OCI-LY1 (cell line): ENCODE measurements around the gene C19orf25.

ENCODE experiments used
- H2AFZ ChIP-seq: fragments of 200-600 bp; sonication (generic), shearing (Covaris generic); 2 replicates; pipeline ENCODE4 v1.6.0; 2014; ENCODE audit warnings: antibody characterized with exemption, mild to moderate bottlenecking, low read length
- H3F3A ChIP-seq: fragments of 200-600 bp; sonication (generic), shearing (Covaris generic); 2 replicates; pipeline ENCODE4 v1.6.0; 2014; ENCODE audit warnings: mild to moderate bottlenecking, antibody characterized with exemption, low read length, moderate library complexity; ENCODE audit not compliant: insufficient read depth
- H3K27ac ChIP-seq: fragments of 200-600 bp; sonication (generic); 2 replicates; pipeline ENCODE4 v1.5.1; 2014; ENCODE audit warnings: low read length, mixed run types, mild to moderate bottlenecking, low read depth; ENCODE audit not compliant: poor library complexity, severe bottlenecking
- H3K27me3 ChIP-seq: fragments of 200-600 bp; sonication (generic); 2 replicates; pipeline ENCODE4 v1.6.0; 2014; ENCODE audit warnings: antibody characterized with exemption, mild to moderate bottlenecking, low read length, moderate library complexity; ENCODE audit not compliant: insufficient read depth
- H3K36me3 ChIP-seq: fragments of 200-600 bp; sonication (generic); 2 replicates; pipeline ENCODE4 v1.6.1; 2014; ENCODE audit warnings: mild to moderate bottlenecking, antibody characterized with exemption, low read length, moderate library complexity, mixed read lengths; ENCODE audit not compliant: insufficient read depth
- H3K4me1 ChIP-seq: fragments of 200-600 bp; sonication (generic); 2 replicates; pipeline ENCODE4 v1.5.1; 2014; ENCODE audit warnings: mild to moderate bottlenecking, low read length, moderate library complexity; ENCODE audit not compliant: insufficient read depth, severe bottlenecking
- H3K4me2 ChIP-seq: fragments of 200-600 bp; sonication (generic), shearing (Covaris generic); 2 replicates; pipeline ENCODE4 v1.6.1; 2014; ENCODE audit warnings: low read length
- H3K4me3 ChIP-seq: fragments of 200-600 bp; sonication (generic); 2 replicates; pipeline ENCODE4 v1.5.1; 2014; ENCODE audit warnings: low read length, low read depth, mild to moderate bottlenecking, mixed read lengths; ENCODE audit not compliant: poor library complexity, severe bottlenecking
- H3K79me2 ChIP-seq: fragments of 200-600 bp; shearing (Covaris generic); 2 replicates; pipeline ENCODE4 v1.6.1; 2016; ENCODE audit warnings: mixed run types, low read length, mixed read lengths; ENCODE audit not compliant: insufficient read depth
- H3K9ac ChIP-seq: fragments of 200-600 bp; sonication (generic), shearing (Covaris generic); 2 replicates; pipeline ENCODE4 v1.6.1; 2014; ENCODE audit warnings: mild to moderate bottlenecking, low read length, mixed read lengths
- H3K9me2 ChIP-seq: fragments of 200-600 bp; sonication (generic), shearing (Covaris generic); 2 replicates; pipeline ENCODE4 v1.6.1; 2014; ENCODE audit warnings: low read depth, mild to moderate bottlenecking, low read length, mixed read lengths
- H3K9me3 ChIP-seq: fragments of 200-600 bp; shearing (Covaris generic); 2 replicates; pipeline ENCODE4 v1.6.1; 2014; ENCODE audit warnings: low read length, mixed read lengths
- H4K20me1 ChIP-seq: fragments of 200-600 bp; sonication (generic), shearing (Covaris generic); 2 replicates; pipeline ENCODE4 v1.6.0; 2016; ENCODE audit warnings: mild to moderate bottlenecking, low read length; ENCODE audit not compliant: insufficient read depth
- CTCF ChIP-seq: fragments of 200-600 bp; sonication (generic), shearing (Covaris generic); IDR thresholded peaks from 2 replicates; pipeline ENCODE4 v1.5.1; 2017; ENCODE audit warnings: mild to moderate bottlenecking, antibody characterized with exemption, low read length, moderate library complexity, mixed read lengths
- EZH2 ChIP-seq: fragments of 200-600 bp; sonication (generic), shearing (Covaris generic); IDR thresholded peaks from 2 replicates; pipeline ENCODE4 v1.8.0; 2017; ENCODE audit warnings: borderline replicate concordance, mixed run types, mild to moderate bottlenecking, antibody characterized with exemption, low read length, moderate library complexity, mixed read lengths

The C19orf25 gene

DNA sequence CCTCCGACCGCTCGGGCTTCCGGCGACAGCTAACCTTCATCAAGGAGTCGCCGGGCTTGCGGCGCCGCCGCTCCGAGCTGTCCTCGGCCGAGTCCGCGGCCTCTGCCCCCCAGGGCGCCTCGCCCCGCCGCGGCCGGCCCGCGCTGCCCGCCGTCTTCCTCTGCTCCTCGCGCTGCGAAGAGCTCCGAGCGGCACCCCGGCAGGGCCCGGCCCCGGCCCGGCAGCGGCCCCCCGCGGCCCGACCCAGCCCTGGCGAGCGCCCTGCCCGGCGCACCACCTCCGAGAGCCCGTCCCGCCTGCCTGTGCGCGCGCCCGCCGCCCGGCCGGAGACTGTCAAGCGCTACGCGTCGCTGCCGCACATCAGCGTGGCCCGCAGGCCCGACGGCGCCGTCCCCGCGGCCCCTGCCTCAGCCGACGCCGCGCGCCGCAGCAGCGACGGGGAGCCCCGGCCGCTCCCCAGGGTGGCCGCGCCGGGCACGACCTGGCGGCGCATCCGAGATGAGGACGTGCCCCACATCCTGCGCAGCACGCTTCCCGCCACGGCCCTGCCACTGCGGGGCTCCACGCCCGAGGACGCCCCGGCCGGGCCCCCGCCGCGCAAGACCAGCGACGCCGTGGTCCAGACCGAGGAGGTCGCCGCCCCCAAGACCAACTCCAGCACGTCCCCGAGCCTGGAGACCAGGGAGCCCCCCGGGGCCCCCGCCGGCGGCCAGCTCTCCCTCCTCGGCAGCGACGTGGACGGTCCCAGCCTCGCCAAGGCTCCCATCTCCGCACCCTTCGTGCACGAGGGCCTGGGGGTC lies 9.6 kb downstream of the C19orf25 start:
- Histone ChIP-seq H3K27me3 (peaks cover 22% of the 10 kb centered on the region; the same call in 1 of the 2 replicates), H3F3A (no peaks in the 10 kb centered on the region), H3K4me1 (peaks cover 11% of the 10 kb centered on the region), H4K20me1 (no peaks in the 10 kb centered on the region), H3K9me2 (no peaks in the 10 kb centered on the region), H3K9me3 (no peaks in the 10 kb centered on the region), H3K27ac (no peak overlapping the region), H3K4me3 (no peak overlapping the region), H3K36me3 (no peaks in the 10 kb centered on the region), H3K79me2 (no peaks in the 10 kb centered on the region), H3K4me2 (no peak overlapping the region), H3K9ac (no peak overlapping the region), H2AFZ (no peak overlapping the region)
- no peak for TF ChIP-seq CTCF
- TF ChIP-seq EZH2, result no peak

- H3K4me3 ChIP-seq, result no peak overlapping the region
- peaks cover 11% of the 10 kb centered on the region for H3K4me1 ChIP-seq
- no peaks in the 10 kb centered on the region for H4K20me1 ChIP-seq
- no peaks in the 10 kb centered on the region for H3K36me3 ChIP-seq
- no peak overlapping the region for H3K9ac ChIP-seq
- TF ChIP-seq EZH2, result no peak
- no peak for TF ChIP-seq CTCF
- H3K9me3 ChIP-seq, result no peaks in the 10 kb centered on the region
- no peak overlapping the region for H2AFZ ChIP-seq
- H3K9me2 ChIP-seq, result no peaks in the 10 kb centered on the region
- H3F3A ChIP-seq, result no peaks in the 10 kb centered on the region
- no peaks in the 10 kb centered on the region for H3K79me2 ChIP-seq
- no peak overlapping the region for H3K27ac ChIP-seq
- H3K27me3 ChIP-seq, result peaks cover 22% of the 10 kb centered on the region; the same call in 1 of the 2 replicates
- H3K4me2 ChIP-seq, result no peak overlapping the region
These were observed 10.2 kb downstream of the C19orf25 start for GRCh38 chr19:1468821-1469254.

DNA sequence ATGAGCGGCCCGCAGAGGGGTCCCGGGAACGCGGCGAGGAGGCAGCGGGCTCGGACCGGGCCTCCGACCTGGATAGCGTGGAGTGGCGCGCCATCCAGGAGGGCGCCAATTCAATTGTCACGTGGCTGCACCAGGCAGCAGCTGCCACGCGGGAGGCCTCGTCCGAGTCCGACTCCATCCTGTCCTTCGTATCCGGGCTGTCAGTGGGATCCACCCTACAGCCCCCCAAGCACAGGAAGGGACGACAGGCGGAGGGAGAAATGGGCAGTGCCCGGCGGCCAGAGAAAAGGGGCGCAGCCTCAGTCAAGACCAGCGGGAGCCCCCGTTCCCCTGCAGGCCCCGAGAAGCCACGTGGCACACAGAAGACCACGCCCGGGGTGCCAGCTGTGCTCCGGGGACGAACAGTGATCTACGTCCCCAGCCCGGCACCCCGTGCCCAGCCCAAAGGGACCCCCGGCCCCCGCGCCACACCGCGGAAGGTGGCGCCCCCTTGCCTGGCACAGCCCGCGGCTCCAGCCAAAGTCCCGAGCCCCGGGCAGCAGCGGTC lies 10.7 kb downstream of the C19orf25 start:
- Histone ChIP-seq H3K9me2 (no peaks in the 10 kb centered on the region), H3K4me1 (peaks cover 11% of the 10 kb centered on the region), H4K20me1 (no peaks in the 10 kb centered on the region), H3K27ac (no peak overlapping the region), H3K9ac (no peak overlapping the region), H2AFZ (no peak overlapping the region), H3K4me3 (no peak overlapping the region), H3K27me3 (peaks cover 20% of the 10 kb centered on the region; the same call in 1 of the 2 replicates), H3K9me3 (no peaks in the 10 kb centered on the region), H3K36me3 (no peaks in the 10 kb centered on the region), H3F3A (no peaks in the 10 kb centered on the region), H3K79me2 (no peaks in the 10 kb centered on the region), H3K4me2 (no peak overlapping the region)
- TF ChIP-seq EZH2 (no peak), CTCF (no peak)
